Kidney tubule cell (primary cell): ENCODE results near the gene FOXN3.
A peak's percentile ranks its signal among the peaks of the same experiment; 100 is the strongest.
"Not testable (repeated sequence)": the region's sequence is repeated elsewhere in the genome, so short reads cannot be mapped to it uniquely, and the experiment has no call there.

Experiments used
- DNase-seq: peaks from one replicate; pipeline ENCODE4 v3.0.0-alpha.2; 2018; ENCODE audit warnings: low spot score

The FOXN3 gene

DNA sequence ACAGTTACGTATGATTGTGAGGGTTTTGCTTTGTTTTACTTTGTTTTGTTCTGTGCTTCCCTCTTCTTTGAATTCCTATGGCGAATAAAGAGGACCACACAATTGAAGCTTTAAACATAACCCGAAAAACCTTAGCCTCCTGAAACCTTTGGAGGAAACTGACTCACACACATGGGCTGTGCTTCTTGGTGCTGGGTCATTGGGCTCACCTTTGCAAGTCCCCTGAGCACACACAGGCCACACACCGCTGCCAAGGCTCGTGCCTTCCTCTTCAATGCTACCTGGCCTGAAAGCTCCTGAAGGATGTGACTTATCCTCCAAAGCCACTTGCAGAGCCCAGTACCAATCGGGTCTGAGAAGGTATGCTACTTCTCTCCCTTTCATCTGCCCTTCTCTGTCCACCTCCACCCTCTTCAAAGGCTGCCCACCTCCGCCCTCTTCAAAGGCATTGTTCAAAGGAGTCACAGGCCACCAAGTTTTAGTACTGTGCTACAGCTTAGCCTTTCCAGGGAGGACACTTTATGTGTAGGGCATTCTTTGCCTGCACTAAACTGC is 114.6 kb downstream of the FOXN3 start:
- peak; percentile 54 for DNase-seq

DNA sequence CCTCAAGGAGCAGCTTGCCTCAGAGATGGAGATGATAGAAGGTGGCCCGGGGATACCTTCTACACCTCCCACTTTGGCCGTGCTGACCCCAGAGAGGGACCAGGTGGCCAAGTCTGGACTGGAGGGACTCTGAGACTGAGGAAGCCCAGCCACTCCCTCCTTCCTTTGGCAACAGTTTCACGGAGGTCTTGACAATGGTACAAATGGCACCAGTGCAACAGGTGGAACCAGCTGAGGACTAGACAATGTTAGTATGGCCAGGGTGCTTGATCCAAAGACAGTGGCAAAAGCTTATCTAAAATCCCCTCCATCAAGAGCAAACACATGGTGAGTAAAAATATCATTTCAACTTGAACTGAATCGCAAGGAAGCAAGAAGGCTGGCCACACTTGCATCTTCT is 117.4 kb downstream of the FOXN3 start:
- no peak for DNase-seq

DNA sequence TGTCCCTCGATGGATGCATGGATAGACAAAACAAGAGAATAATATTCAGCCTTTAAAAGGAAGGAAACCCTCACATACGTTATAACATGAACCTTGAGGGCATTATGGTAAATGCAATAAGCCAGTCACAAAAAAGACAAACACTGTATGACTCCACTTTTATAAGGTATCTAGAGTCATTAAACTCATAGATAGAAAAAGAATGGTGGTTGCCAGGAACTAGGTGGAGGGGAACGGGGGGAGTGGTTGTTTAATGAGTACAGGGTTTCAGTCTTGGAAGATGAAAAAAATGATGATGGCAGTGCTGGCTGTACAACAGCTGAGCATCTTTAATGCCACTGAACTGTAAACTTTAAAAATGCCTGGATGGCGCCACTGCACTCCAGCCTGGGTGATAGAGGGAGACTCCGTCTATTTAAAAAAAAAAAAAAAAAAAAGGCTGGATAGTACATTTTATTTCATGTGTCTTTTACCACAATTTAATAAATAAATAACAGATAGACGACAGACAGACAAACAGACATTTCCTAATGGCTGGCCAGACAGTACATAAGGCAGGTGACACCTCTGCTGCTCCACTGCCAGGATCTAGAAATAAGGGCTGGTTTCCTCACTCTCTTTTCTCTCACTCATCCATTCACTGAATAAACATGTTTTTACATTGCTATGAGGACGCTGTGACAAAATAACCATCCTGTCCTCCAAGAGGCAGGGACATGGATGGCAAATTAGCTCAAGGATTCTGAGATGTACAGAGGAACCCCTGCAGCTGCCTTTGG is 118.8 kb downstream of the FOXN3 start:
- DNase-seq, result no peak

DNA sequence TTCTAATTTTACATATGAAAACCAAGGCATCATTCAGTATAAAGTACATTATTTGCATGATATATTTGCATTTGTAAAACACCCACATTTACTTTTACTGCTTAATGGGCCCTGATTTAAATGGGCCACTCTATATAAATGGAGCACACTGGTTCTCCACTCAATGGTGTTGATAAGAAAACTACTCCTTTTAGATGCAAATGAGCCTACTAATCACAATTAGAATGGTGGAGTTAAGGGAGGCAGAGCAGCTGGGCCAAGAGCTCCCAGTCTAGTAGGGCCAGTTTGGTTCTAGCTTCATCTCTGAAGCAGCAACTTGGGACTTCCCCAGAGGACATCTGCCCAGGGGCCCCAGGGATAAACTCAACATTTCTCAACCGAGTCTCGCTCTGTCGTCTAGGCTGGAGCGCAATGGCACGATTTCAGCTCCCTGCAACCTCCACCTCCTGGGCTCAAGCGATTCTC is 120.7 kb downstream of the FOXN3 start:
- no peak for DNase-seq

DNA sequence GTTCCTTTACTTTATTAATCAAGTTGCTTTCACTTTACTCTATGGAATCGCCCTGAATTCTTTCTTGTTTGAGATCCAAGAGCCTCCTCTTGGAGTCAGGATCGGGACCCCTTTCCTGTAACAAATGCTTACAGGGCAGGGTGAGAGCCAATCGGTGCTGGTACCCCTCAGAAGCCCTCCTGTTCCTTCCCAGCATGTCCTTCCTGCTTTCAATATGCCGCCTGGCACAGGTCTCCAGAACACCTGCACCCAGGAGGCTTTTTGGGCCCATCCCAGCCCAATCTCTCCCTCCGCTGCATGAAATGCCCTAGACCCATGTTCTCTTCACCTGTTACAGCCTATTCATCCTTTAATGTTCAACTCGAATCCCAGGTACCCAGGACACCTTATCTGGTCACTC is 122.2 kb downstream of the FOXN3 start:
- no peak for DNase-seq

DNA sequence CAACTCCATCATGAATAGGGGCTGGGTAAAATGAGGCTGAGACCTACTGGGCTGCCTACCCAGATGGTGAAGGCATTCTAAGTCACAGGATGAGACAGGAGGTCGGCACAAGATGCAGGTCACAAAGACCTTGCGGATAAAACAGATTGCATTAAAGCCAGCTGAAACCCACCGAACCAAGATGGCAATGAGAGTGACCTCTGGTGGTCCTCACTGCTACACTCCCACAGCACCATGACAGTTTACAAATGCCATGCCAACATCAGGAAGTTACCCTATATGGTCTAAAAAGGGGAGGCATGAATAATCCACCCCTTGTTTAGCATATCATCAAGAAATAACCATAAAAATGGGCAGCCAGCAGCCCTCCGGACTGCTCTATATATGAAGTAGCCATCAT is 122.6 kb downstream of the FOXN3 start:
- DNase-seq, result not testable (repeated sequence)

DNA sequence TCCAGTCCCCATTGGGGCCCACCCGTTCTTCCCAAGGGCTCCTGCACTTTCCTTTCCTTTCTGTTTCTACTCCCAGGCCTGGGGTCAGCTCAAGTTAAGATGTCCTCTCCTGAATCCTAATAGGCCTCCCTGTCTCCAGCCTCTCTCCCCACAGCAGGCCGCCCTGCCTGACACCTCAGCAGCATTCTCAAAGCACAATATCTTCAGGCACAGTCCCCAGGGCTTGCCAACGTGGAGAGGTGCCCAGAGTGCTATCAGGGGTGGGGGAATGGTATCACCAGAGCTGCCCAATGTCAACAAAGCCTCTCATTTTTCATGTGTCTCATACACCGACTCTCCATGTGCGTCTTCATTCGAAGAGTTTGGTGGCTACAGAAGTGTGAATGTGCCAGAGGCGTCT is 123.0 kb downstream of the FOXN3 start:
- DNase-seq, result no peak

DNA sequence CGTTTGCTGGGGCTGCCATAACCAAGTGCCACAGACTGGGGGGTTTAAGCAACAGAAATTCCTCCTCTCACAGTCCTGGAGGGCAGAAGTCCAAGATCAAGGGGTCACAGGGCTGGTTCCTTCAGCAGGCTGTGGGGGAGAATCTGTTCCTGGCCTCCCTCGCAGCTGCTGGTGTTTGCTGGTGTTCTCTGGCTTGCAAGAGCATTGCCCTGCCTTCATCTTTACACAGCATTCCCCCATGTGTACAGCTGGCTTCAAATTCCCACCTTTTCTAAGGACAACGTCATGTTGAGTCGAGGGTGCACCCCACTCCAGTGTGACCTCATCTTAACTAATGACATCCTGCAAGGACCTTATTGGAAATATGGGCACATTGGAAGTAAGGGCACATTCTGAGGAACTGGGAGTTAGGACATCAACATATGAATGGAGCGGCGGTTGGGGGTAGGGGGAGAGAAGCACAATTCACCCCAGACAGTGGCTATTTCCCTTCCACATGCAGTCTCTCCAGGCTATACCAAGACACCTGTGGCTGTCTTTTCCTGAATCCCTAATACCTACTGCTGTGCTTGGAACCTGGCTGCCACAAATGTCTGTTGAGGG is 123.6 kb downstream of the FOXN3 start:
- DNase-seq, result no peak

DNA sequence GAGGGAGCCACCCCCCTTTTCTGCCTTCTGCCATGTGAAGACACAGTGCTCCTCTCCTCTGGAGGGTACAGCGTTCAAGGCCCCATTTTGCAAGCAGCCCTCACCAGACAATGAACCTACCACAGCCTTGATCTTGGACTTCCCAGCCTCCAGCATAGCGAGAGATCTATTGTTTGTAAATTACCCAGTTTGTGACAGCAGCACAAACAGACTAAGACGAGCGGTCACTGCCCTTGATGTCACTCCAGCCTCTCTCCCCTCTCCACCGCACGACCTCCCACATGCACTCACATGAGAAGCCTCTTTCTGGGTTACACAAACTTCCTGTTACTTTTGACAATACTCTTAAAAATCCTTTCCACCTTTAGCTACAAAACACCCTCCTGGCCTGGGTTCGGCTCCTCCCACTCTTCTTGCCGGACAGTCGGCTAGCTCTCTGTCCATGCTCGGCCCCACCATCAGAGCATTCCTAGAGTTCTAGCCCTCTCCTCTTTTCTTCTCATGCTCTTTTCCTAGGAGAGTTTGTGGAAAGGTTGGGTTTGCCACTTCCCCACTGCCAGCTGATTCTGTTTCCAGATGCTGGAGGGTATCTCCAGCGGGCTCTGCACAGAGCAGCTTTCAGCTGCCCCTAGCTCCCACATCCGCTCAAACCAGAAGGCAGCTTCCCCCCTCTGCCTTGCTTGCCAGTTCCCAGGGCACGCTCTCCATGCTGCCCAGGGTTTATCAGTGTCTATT is 124.3 kb downstream of the FOXN3 start:
- no peak for DNase-seq

DNA sequence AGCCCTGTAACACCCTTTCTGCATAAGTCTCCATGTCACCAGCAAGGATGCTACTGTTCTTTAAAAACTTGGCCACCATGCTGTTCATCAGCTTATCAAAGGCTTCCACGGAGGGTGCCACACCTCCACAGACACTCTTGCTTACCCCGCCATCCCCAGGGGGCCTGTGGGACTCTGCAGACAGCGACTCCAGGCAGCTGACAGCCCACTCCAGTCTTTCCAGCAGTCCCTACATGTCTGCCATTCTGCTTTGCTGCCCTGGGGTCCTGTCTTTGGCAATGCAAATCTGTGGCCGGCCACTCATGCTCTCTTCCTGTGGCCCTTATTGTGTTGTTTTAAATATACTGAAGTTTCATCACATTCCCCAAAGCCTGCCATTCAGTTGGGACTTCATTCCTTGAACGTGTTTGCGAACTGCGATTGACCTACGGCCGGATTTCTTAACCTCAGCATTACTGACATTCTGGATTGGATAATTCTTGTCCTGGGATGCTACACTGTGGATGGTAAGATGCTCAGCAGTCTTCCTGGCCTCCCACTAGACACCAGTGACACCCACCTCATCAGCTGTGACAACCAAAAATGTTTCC is 125.6 kb downstream of the FOXN3 start:
- DNase-seq, result no peak

DNA sequence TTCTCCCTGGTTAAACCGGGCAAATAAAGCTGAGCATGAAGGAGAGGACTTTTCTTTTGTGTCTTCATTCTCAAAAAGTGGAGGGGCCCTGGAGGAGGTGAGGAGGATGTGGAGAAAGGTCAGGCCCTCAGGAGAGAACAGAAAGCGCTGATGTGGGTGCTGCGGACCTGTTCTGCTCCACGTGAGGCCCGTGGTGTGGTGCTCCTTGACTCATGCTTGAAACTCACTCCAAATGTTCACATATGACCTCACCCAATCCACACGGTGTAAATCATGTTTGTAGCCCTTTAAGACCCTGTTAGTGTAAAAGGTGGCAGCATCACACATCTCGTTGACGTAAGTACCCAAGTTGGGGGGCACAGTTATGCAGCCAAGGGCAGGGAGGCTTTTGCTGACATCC is 126.2 kb downstream of the FOXN3 start:
- DNase-seq, result no peak

DNA sequence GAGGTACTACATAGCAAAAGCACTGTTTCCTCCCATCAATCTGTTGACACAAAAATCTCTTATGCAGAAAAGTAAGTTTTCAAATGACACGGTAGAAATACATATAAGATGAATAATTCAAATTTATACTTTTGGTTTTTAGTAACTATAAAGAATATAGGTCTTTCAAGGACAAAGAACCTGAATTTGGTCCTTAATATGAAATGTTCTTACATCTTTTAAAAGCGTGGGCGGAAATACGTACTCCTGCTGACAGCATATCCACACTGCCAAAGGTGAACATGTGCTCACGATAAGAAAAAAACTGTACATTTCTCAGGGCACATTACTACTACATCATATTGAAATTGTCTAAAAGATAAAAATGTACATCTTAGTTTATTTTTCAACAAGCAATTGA is 127.6 kb downstream of the FOXN3 start:
- DNase-seq, result no peak

DNA sequence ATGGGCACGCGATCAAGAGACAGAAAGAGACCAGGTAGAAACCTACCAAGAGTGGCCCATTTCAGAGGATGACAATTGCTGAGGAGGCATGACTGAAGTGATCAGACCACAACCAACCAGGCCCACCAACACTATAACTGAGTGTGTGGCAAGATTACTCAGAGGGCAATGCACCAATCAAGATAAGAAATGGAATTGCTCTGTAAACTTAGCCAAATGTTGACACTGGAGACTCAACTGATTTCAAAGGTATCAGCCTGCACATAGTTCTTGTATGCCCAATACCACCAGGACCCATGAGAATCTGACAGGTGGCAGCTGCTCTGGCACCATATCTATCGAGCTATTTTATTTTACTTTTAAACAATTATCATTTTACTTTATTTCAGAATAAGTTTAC is 128.9 kb downstream of the FOXN3 start:
- no peak for DNase-seq

DNA sequence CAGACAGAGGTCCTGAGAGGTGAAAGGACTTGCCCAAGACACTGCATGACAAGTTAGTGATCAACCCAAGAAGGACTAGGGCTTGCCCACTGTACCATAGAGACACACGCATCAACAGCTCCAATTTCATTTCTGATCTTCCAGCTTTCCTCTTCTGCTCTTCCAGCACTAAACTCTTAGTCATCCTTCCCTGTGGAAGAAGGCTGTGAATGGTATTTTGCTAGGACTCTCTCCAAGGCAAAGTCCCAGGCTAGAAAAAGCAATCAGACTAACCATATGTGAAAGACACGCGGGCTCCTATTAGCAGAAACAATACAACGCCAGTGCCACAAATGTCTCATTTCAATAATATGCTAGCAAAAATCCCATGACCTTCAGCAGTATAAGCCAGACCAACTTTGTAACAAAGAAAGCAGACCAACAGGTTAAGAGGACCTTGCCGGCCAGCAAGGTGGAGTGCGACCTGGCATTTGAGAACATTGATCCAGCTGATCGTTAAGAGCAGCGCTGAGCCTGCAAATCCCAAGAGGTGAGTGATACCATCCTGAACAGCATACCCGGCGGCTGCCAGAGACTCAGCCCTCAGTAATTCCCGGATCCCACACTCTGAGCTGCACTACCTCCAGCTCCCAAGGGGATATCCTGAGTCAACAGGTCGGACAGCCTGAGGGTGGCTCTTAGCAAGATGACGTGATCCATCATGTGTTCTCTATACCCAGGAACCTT is 132.5 kb downstream of the FOXN3 start:
- DNase-seq, result peak; percentile 79

DNA sequence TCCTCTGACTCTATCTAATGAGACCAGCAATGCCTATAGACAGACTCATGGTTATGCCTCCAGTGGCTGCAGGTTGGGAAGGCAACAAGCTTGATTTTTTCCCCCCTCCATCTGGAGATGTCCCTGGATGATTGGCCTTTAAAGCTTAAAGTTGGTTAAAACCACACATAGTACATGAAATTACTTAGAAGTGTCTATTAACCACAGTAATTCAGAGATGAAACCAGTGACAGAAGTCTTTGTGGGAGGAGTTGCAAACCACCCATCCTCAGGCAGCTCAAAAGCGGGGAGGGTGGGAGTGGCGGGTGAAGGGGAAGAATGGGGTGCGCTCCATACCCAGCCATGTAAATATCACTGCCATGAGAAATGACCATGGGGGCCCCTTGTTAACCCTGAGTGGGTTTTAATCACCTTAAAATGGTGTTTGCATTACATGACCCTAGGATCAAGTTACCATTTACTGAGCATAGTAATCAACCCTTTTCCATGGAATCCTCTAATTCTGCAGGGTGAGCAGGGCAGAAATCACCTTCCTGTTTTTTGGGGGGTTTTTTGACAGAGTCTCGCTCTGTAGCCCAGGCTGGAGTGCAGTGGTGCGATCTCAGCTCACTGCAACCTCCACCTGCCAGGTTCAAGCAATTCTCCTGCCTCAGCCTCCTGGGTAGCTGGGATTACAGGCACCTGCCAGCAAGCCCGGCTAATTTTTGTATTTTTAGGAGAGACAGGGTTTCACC is 133.5 kb downstream of the FOXN3 start:
- DNase-seq, result no peak

DNA sequence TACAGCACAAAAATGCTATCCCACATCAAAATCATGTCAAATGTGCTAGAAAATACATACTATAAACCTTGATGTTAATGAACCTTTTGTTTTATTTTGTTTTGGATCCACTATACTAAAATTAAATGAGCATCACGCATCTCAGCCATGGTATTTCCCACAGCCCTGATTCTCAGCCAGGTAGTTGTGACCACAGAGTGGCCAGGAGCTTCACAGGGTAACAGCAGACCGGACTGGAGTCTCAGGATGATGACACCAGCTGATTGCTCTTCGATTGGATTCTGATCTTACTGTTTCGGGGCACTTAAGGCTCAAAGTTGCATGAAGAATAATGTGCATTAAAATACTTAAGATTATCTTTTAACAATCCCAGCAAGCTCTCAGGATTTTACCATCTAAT is 134.8 kb downstream of the FOXN3 start:
- no peak for DNase-seq

DNA sequence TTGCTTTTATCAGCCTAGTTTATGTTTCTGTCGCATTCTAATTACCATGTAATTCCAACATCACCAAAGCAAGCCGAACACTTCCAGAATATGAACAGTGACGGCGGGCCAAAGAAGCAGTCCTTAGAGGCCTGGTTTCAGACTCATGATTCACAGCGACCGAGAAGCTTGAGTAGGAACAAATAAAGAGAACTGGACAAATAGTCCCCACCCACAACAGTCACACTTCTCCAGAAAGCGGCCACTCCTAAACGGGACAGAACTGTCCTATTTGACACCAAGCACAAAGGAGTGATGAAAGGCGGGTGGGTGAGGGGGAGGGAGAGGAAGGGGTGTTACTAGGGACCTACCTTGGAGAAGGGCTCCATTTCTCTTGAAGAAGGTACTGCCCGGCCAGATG is 136.4 kb downstream of the FOXN3 start:
- DNase-seq, result no peak

DNA sequence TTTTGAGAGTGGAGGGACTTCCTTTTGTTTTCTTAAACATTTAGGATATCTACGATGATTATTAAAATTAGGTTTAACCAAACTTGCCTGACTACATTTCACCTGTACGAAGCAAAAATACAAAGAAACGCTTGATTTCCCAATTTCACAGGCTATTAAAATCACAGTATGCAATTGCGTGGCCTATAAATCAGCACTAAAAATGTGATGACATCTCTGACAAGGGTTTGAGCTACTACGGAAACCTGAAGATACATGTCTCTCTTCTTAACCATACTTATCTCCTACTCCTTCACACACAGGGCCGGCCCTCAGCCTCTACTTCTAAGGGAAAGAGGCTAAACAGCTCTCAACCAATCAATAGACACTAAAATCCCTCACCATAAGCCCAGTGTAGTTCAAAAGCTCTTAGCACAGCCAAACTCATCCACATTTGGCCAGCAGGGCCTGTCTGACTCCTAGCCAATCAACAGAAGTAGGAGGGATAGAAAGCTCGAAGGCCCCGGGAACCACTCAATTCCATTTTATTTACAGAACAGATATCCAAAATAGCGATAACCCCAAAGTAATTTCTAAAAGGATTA is 137.3 kb downstream of the FOXN3 start:
- DNase-seq, result peak; percentile 35

DNA sequence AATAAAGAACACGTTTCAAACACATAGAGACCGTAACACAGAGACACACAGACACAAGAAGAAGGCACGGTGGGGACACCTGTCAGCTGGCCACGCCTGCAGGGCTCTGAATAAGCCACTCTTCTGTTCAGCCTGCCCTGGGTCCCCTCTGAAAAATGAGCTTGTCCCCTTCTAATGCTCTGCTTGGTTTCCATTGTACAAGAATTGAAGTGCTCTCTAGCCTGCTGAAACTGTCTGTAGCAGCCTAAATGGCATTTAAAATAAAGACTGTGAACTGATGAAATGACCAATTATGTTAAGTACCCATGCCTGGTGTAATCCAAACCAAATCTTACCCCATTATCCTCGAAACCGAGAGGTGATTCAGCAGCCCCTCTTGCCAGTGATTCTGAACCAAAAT is 139.8 kb downstream of the FOXN3 start:
- no peak for DNase-seq

DNA sequence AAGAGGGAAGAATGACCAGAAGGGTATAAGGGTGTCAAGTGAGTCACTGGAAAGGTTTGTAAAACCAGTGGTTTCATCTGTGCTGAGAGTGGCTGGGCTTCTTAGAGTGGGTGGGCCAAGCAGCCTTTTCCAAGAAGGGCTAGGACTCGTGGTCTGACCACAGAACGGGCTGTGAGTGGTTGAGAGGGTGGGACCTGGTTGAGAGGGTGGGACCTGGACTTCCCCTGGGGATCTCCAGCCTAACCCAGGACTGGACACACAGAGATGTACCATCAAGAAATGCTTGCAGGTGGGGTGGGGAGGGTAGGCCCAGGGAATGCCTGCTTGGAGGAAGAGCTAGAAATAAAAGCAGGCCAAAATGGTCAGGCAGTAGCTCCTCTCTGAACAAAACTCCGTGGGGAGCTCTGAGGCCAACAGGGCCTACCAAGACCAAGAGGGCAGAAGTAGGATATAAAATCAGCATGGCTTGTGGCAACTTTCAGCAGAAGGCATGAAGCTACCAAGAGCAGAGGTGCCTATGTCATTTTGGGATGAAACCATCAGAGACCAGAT is 140.5 kb downstream of the FOXN3 start:
- peak; percentile 94 for DNase-seq
